GM12878 (cell line): ENCODE data around the gene PHOX2A. TPM values are rescaled to one million over a fixed set of nuclear protein-coding genes. Genes with fewer than 3 reads are reported as not detected.

Experiments used
- ATAC-seq: fragments of 200-7000 bp; cut with Tn5 transposase; 3 replicates; pipeline ENCODE4 v1.9.1; 2020; ENCODE audit warnings: mild to moderate bottlenecking, moderate library complexity
- BruUV-seq: library from RNA; stranded (reverse); fragments of 400-500 nt; replicated peaks from 2 replicates; lab custom pipeline; 2021; lab: Mats Ljungman, UMichigan
- CTCF ChIA-PET: fragments of 300-600 bp; sonication (Branson Sonifier 250); formaldehyde crosslinking; extraction: SDS; loops from one replicate; lab custom pipeline; 2021; ENCODE audit warnings: inconsistent platforms; lab: Yijun Ruan, JAX
- POLR2A ChIA-PET: fragments of 350-600 bp; formaldehyde crosslinking; extraction: SDS; loops from one replicate; lab custom pipeline; 2021; ENCODE audit warnings: inconsistent platforms; lab: Charles Lee
- RAD21 ChIA-PET: fragments of 300-600 bp; sonication (Branson Sonifier 250); formaldehyde crosslinking; loops from one replicate; lab custom pipeline; 2023; ENCODE audit warnings: antibody characterized with exemption; ENCODE audit not compliant: unreplicated experiment; lab: Charles Lee
- SMC1A ChIA-PET: fragments of 300-600 bp; sonication (Branson Sonifier 250); formaldehyde crosslinking; loops from one replicate; lab custom pipeline; 2023; ENCODE audit not compliant: unreplicated experiment, uncharacterized antibody; lab: Charles Lee
- DNase-seq: peaks from one replicate; pipeline ENCODE4 v3.0.0-alpha.2; 2011; ENCODE audit warnings: low read depth, low spot score
- FAIRE-seq: peaks from 3 replicates; lab custom pipeline; 2011; peaks lifted over from hg19 to GRCh38; lab: Jason Lieb, UNC
- H2AFZ ChIP-seq: 2 replicates; pipeline ENCODE4 v1.6.0; 2011; ENCODE audit warnings: low read depth, low read length, control low read depth; ENCODE audit not compliant: control insufficient read depth
- H3K27ac ChIP-seq: 2 replicates; pipeline ENCODE4 v1.5.1; 2011; ENCODE audit warnings: control low read depth; ENCODE audit not compliant: control insufficient read depth, insufficient read depth
- H3K27me3 ChIP-seq, 2 experiments: replicated peaks in 1 of 2; 2 replicates each; pipeline versions ENCODE4 v1.6.0 to v1.6.1; 2011; ENCODE audit warnings: low read length in 1 of 2; ENCODE audit not compliant: control insufficient read depth in 2 of 2, insufficient read depth in 2 of 2
- H3K36me3 ChIP-seq, 2 experiments: 2 replicates each; pipeline ENCODE4 v1.5.1; 2011; ENCODE audit warnings: low read length in 1 of 2; ENCODE audit not compliant: control insufficient read depth in 2 of 2, insufficient read depth in 2 of 2
- H3K4me1 ChIP-seq: 2 replicates; pipeline ENCODE4 v1.6.1; 2011; ENCODE audit warnings: mild to moderate bottlenecking, low read length, moderate library complexity, mixed read lengths; ENCODE audit not compliant: control insufficient read depth, insufficient read depth
- H3K4me2 ChIP-seq: 2 replicates; pipeline ENCODE4 v1.6.0; 2011; ENCODE audit warnings: control low read depth; ENCODE audit not compliant: control insufficient read depth, insufficient read depth
- H3K4me3 ChIP-seq: fragments of 200-600 bp; sonication (generic); 2 replicates; pipeline ENCODE4 v1.5.1; 2016
- H3K79me2 ChIP-seq: 2 replicates; pipeline ENCODE4 v1.6.0; 2011; ENCODE audit warnings: low read length; ENCODE audit not compliant: control insufficient read depth, insufficient read depth
- H3K9ac ChIP-seq: 2 replicates; pipeline ENCODE4 v1.8.0; 2011; ENCODE audit warnings: low read length, control low read depth, mixed read lengths; ENCODE audit not compliant: control insufficient read depth, insufficient read depth
- H3K9me3 ChIP-seq: replicated peaks from 3 replicates; pipeline ENCODE4 v1.5.1; 2011; ENCODE audit warnings: mild to moderate bottlenecking, low read length; ENCODE audit not compliant: control insufficient read depth, insufficient read depth
- H4K20me1 ChIP-seq: 2 replicates; pipeline ENCODE4 v1.6.0; 2011; ENCODE audit not compliant: control insufficient read depth, insufficient read depth
- DPF2 ChIP-seq: fragments of 450-650 bp; IDR thresholded peaks from 2 replicates; pipeline ENCODE4 v1.6.1; 2017; ENCODE audit warnings: mild to moderate bottlenecking
- ESRRA ChIP-seq: IDR thresholded peaks from 2 replicates; pipeline ENCODE4 v1.6.1; 2012; ENCODE audit warnings: mild to moderate bottlenecking, low read length, improper control_type of control experiment
- PML ChIP-seq: IDR thresholded peaks from 2 replicates; pipeline ENCODE4 v1.6.1; 2012; ENCODE audit warnings: low read length, inconsistent platforms
- POLR2A ChIP-seq: IDR thresholded peaks from 2 replicates; pipeline ENCODE4 v1.6.1; 2011; ENCODE audit warnings: low read depth, mild to moderate bottlenecking, low read length
- RAD51 ChIP-seq: fragments of 450-650 bp; IDR thresholded peaks from 2 replicates; pipeline ENCODE4 v1.6.1; 2016; ENCODE audit warnings: moderate library complexity, mild to moderate bottlenecking, inconsistent platforms
- SIN3A ChIP-seq: IDR thresholded peaks from 2 replicates; pipeline ENCODE4 v1.6.1; 2012; ENCODE audit warnings: low read depth, low read length, improper control_type of control experiment
- WGBS: methylation state at CpG from one replicate; pipeline ENCODE4 v1.1.6; 2016; ENCODE audit warnings: low lambda C conversion rate; ENCODE audit not compliant: insufficient replicate concordance, insufficient coverage; ENCODE audit errors: missing lambda C conversion rate; 5-methylcytosine and 5-hydroxymethylcytosine counted together
- in situ Hi-C: fragments of 300-500 bp; cut with MboI; formaldehyde crosslinking; loops from 9 replicates; pipeline ENCODE4 v1.14.3; 2018; ENCODE audit warnings: mixed read lengths
- intact Hi-C: fragments of 100-400 bp; cut with micrococcal nuclease; formaldehyde crosslinking; loops from one replicate; pipeline ENCODE4 v1.14.2; 2022; ENCODE audit not compliant: unreplicated experiment
- polyA plus RNA-seq, 11 experiments: library from polyadenylated mRNA; depleted of rRNA in 4 of 11; unstranded in 6 of 11; stranded (reverse) in 5 of 11; fragments of >200 nt; fragmentation: Nextera tagmentation in 4 of 11; fragmentation: Illumina TruSeq in 1 of 11; extraction: Ambion mirVana in 4 of 11; extraction: Trizol in 1 of 11; gene quantifications; 1 replicate in 1 of 11; 2 replicates in 10 of 11; pipeline versions ENCODE4 v1.2.1 to v1.2.3, GENCODE V29; 2011 to 2016; ENCODE audit warnings: inconsistent platforms in 2 of 11, missing spikeins in 2 of 11, low read depth in 1 of 11
- total RNA-seq, 4 experiments: library from RNA; depleted of rRNA in 3 of 4; stranded (reverse); fragments of >200 nt in 3 of 4; fragmentation: Illumina TruSeq in 1 of 4; extraction: Trizol in 1 of 4; gene quantifications; 2 replicates each; pipeline versions ENCODE4 v1.2.1 to v1.2.3, GENCODE V29; 2013 to 2021
- TF ChIP-seq, protein P1 (sequence below), 3 experiments: IDR thresholded peaks in 2 of 3; conservative IDR thresholded peaks in 1 of 3; 2 replicates each; pipeline ENCODE4 v1.5.1; 2011; ENCODE audit warnings: low read depth in 3 of 3, low read length in 3 of 3, mild to moderate bottlenecking in 3 of 3, control low read depth in 2 of 3, moderate library complexity in 2 of 3, inconsistent platforms in 1 of 3, mixed read lengths in 1 of 3; ENCODE audit not compliant: control insufficient read depth in 2 of 3, insufficient read depth in 1 of 3; ENCODE audit errors: extremely low read depth in 1 of 3
- TF ChIP-seq, protein P2 (sequence below): fragments of 450-650 bp; IDR thresholded peaks from 2 replicates; pipeline ENCODE4 v1.6.1; 2017; ENCODE audit warnings: mild to moderate bottlenecking, moderate library complexity
- TF ChIP-seq, protein P3 (sequence below): fragments of 450-650 bp; IDR thresholded peaks from 2 replicates; pipeline ENCODE4 v1.6.1; 2018; ENCODE audit warnings: borderline replicate concordance, mild to moderate bottlenecking; ENCODE audit not compliant: partially characterized antibody
- TF ChIP-seq, protein P4 (sequence below): fragments of 450-650 bp; IDR thresholded peaks from 2 replicates; pipeline ENCODE4 v1.6.1; 2017; ENCODE audit warnings: low read depth, mild to moderate bottlenecking, moderate library complexity

Gene PHOX2A
- total and polyA plus RNA-seq, 10 of the 15 experiments (the other 5 are each of a cell fraction or from before 2014, with no cell fraction given): not detected

DNA sequence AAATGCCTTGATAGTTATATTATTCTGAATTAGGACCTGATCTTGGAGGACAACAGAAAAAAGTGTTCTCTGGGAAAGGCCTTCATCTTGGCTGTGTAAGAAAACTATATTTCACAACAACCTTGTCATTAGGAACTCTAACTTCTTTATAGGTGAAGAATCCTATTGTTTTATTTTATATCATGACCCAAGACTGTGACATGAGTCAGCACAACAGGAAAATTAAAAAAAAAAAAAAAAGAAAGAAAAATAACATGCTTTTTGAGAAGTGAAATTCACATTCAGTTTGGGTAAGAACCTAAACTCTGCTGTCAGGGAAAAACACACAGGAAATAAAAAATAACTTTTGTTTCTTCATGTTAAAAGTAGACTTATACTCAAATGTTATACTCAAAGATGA, 39.1 kb downstream of the PHOX2A start (continued):
- TF ChIP-seq, protein P1, sequence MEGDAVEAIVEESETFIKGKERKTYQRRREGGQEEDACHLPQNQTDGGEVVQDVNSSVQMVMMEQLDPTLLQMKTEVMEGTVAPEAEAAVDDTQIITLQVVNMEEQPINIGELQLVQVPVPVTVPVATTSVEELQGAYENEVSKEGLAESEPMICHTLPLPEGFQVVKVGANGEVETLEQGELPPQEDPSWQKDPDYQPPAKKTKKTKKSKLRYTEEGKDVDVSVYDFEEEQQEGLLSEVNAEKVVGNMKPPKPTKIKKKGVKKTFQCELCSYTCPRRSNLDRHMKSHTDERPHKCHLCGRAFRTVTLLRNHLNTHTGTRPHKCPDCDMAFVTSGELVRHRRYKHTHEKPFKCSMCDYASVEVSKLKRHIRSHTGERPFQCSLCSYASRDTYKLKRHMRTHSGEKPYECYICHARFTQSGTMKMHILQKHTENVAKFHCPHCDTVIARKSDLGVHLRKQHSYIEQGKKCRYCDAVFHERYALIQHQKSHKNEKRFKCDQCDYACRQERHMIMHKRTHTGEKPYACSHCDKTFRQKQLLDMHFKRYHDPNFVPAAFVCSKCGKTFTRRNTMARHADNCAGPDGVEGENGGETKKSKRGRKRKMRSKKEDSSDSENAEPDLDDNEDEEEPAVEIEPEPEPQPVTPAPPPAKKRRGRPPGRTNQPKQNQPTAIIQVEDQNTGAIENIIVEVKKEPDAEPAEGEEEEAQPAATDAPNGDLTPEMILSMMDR (IDR thresholded peaks at IDR 0.05 in 2 of 3, conservative IDR thresholded peaks at IDR 0.05 in 1 of 3; ENCODE audit: control insufficient read depth in 2 of 3, extremely low read depth in 1 of 3, insufficient read depth in 1 of 3, low read depth in 3 of 3, low read length in 3 of 3): no peak
- TF ChIP-seq SIN3A: no peak

DNA sequence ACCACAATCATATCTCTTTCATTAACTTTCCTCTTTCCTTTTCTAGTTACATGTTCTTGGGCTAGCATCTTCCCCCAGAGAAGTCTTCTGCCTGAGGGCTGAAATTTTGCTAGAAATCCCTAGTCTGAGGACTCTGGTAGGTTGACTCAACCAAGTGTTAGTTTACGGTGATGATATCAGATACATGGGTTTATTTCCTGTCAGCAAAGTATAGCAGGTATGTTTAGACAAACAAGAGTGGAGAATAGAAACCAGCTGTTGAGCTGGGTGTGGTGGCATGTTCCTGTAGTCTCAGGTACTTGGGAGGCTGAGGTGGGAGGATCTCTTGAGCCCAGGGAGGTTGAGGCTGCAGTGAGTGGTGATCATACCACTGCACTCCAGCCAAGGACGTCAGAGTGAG, 40.8 kb downstream of the PHOX2A start:
- no peak for FAIRE-seq
- CTCF ChIA-PET: no interaction called here
- intact Hi-C loops: no loop called here
- TF ChIP-seq ESRRA (no peak), POLR2A (no peak), SIN3A (no peak), DPF2 (no peak), RAD51 (no peak), PML (no peak)
- TF ChIP-seq, protein P2, sequence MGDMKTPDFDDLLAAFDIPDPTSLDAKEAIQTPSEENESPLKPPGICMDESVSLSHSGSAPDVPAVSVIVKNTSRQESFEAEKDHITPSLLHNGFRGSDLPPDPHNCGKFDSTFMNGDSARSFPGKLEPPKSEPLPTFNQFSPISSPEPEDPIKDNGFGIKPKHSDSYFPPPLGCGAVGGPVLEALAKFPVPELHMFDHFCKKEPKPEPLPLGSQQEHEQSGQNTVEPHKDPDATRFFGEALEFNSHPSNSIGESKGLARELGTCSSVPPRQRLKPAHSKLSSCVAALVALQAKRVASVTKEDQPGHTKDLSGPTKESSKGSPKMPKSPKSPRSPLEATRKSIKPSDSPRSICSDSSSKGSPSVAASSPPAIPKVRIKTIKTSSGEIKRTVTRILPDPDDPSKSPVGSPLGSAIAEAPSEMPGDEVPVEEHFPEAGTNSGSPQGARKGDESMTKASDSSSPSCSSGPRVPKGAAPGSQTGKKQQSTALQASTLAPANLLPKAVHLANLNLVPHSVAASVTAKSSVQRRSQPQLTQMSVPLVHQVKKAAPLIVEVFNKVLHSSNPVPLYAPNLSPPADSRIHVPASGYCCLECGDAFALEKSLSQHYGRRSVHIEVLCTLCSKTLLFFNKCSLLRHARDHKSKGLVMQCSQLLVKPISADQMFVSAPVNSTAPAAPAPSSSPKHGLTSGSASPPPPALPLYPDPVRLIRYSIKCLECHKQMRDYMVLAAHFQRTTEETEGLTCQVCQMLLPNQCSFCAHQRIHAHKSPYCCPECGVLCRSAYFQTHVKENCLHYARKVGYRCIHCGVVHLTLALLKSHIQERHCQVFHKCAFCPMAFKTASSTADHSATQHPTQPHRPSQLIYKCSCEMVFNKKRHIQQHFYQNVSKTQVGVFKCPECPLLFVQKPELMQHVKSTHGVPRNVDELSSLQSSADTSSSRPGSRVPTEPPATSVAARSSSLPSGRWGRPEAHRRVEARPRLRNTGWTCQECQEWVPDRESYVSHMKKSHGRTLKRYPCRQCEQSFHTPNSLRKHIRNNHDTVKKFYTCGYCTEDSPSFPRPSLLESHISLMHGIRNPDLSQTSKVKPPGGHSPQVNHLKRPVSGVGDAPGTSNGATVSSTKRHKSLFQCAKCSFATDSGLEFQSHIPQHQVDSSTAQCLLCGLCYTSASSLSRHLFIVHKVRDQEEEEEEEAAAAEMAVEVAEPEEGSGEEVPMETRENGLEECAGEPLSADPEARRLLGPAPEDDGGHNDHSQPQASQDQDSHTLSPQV: no peak
- TF ChIP-seq, protein P3, sequence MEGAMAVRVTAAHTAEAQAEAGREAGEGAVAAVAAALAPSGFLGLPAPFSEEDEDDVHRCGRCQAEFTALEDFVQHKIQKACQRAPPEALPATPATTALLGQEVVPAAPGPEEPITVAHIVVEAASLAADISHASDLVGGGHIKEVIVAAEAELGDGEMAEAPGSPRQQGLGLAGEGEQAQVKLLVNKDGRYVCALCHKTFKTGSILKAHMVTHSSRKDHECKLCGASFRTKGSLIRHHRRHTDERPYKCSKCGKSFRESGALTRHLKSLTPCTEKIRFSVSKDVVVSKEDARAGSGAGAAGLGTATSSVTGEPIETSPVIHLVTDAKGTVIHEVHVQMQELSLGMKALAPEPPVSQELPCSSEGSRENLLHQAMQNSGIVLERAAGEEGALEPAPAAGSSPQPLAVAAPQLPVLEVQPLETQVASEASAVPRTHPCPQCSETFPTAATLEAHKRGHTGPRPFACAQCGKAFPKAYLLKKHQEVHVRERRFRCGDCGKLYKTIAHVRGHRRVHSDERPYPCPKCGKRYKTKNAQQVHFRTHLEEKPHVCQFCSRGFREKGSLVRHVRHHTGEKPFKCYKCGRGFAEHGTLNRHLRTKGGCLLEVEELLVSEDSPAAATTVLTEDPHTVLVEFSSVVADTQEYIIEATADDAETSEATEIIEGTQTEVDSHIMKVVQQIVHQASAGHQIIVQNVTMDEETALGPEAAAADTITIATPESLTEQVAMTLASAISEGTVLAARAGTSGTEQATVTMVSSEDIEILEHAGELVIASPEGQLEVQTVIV: no peak
- TF ChIP-seq, protein P4, sequence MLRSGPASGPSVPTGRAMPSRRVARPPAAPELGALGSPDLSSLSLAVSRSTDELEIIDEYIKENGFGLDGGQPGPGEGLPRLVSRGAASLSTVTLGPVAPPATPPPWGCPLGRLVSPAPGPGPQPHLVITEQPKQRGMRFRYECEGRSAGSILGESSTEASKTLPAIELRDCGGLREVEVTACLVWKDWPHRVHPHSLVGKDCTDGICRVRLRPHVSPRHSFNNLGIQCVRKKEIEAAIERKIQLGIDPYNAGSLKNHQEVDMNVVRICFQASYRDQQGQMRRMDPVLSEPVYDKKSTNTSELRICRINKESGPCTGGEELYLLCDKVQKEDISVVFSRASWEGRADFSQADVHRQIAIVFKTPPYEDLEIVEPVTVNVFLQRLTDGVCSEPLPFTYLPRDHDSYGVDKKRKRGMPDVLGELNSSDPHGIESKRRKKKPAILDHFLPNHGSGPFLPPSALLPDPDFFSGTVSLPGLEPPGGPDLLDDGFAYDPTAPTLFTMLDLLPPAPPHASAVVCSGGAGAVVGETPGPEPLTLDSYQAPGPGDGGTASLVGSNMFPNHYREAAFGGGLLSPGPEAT: no peak

More for the DNA sequence above, 40.8 kb downstream of the PHOX2A start:
- ChIA-PET RAD21 (interaction anchor here (0.7 kb wide), 1 partner anchor 226 kb away, joined by 3 read pairs; no protein-coding TSS in a partner anchor), SMC1A (no interaction called here), POLR2A (no interaction called here)
- Histone ChIP-seq H3K79me2 (no peaks in the 10 kb centered on the region), H3K9me3 (no peaks in the 10 kb centered on the region), H3K9ac (no peak overlapping the region), H3K36me3 (no peaks in the 10 kb centered on the region), H2AFZ (no peak overlapping the region), H3K4me3 (no peak overlapping the region), H3K27ac (no peak overlapping the region), H3K27me3 (no peaks in the 10 kb centered on the region), H4K20me1 (no peaks in the 10 kb centered on the region), H3K4me2 (no peak overlapping the region), H3K4me1 (peaks cover 2% of the 10 kb centered on the region; the same call in 1 of the 2 replicates)
- no peak for ATAC-seq
- 8% methylated on average over 1 of the region's 2 CpGs for WGBS
- no peak for DNase-seq
- in situ Hi-C loops: no loop called here
- no TSS peak for BruUV-seq
